ENCODE measurements around the gene CNTNAP5.

CNTNAP5 gene

GRCh38 chr2:124874219-124874618, 849.1 kb downstream of the CNTNAP5 start:
- H3K4me3 Mint-ChIP-seq, result no peak overlapping the region
- H3K27ac Mint-ChIP-seq, result no peak overlapping the region
- peaks cover 7% of the 10 kb centered on the region for H3K9me3 Mint-ChIP-seq
- no peaks in the 10 kb centered on the region for H3K4me1 Mint-ChIP-seq (ENCODE audit: low read depth)
- no peaks in the 10 kb centered on the region for H3K27me3 Mint-ChIP-seq
- no peaks in the 10 kb centered on the region for H3K36me3 Mint-ChIP-seq (ENCODE audit: low read depth)

GRCh38 chr2:124874676-124875075, 849.6 kb downstream of the CNTNAP5 start:
- no peaks in the 10 kb centered on the region for H3K36me3 Mint-ChIP-seq (ENCODE audit: low read depth)

GRCh38 chr2:124875627-124876244, 850.6 kb downstream of the CNTNAP5 start:
- Mint-ChIP-seq H3K36me3 (ENCODE audit: low read depth) (no peaks in the 10 kb centered on the region), H3K9me3 (peaks cover 7% of the 10 kb centered on the region), H3K4me3 (no peak overlapping the region), H3K27ac (no peak overlapping the region), H3K27me3 (no peaks in the 10 kb centered on the region), H3K4me1 (ENCODE audit: low read depth) (no peaks in the 10 kb centered on the region)

More at GRCh38 chr2:124874676-124875075, 849.6 kb downstream of the CNTNAP5 start:
- H3K27me3 Mint-ChIP-seq, result no peaks in the 10 kb centered on the region
- no peak overlapping the region for H3K4me3 Mint-ChIP-seq
- H3K27ac Mint-ChIP-seq, result no peak overlapping the region
- peaks cover 7% of the 10 kb centered on the region for H3K9me3 Mint-ChIP-seq
- H3K4me1 Mint-ChIP-seq (ENCODE audit: low read depth), result no peaks in the 10 kb centered on the region

- no peaks in the 10 kb centered on the region for H3K27me3 Mint-ChIP-seq
- no peak overlapping the region for H3K4me3 Mint-ChIP-seq
- H3K27ac Mint-ChIP-seq, result no peak overlapping the region
- no peaks in the 10 kb centered on the region for H3K36me3 Mint-ChIP-seq (ENCODE audit: low read depth)
- H3K4me1 Mint-ChIP-seq (ENCODE audit: low read depth), result no peaks in the 10 kb centered on the region
- peaks cover 7% of the 10 kb centered on the region for H3K9me3 Mint-ChIP-seq
Measured at GRCh38 chr2:124877141-124877577, 852.1 kb downstream of the CNTNAP5 start.

- no peak overlapping the region for H3K27ac Mint-ChIP-seq
- H3K36me3 Mint-ChIP-seq (ENCODE audit: low read depth), result no peaks in the 10 kb centered on the region
- no peaks in the 10 kb centered on the region for H3K27me3 Mint-ChIP-seq
- H3K4me3 Mint-ChIP-seq, result no peak overlapping the region
- peaks cover 15% of the 10 kb centered on the region for H3K9me3 Mint-ChIP-seq
- no peaks in the 10 kb centered on the region for H3K4me1 Mint-ChIP-seq (ENCODE audit: low read depth)
Measured at GRCh38 chr2:124879640-124880039, 854.6 kb downstream of the CNTNAP5 start.

GRCh38 chr2:124880995-124881394, 855.9 kb downstream of the CNTNAP5 start:
- H3K27me3 Mint-ChIP-seq, result no peaks in the 10 kb centered on the region
- H3K27ac Mint-ChIP-seq, result no peak overlapping the region
- peaks cover 16% of the 10 kb centered on the region for H3K9me3 Mint-ChIP-seq
- H3K4me1 Mint-ChIP-seq (ENCODE audit: low read depth), result no peaks in the 10 kb centered on the region
- H3K36me3 Mint-ChIP-seq (ENCODE audit: low read depth), result no peaks in the 10 kb centered on the region
- H3K4me3 Mint-ChIP-seq, result no peak overlapping the region

GRCh38 chr2:124882423-124882822, 857.3 kb downstream of the CNTNAP5 start:
- Mint-ChIP-seq H3K27me3 (no peaks in the 10 kb centered on the region), H3K4me3 (no peak overlapping the region), H3K4me1 (ENCODE audit: low read depth) (no peaks in the 10 kb centered on the region), H3K9me3 (peaks cover 12% of the 10 kb centered on the region), H3K27ac (no peak overlapping the region), H3K36me3 (ENCODE audit: low read depth) (no peaks in the 10 kb centered on the region)

- peaks cover 12% of the 10 kb centered on the region for H3K9me3 Mint-ChIP-seq
- no peaks in the 10 kb centered on the region for H3K36me3 Mint-ChIP-seq (ENCODE audit: low read depth)
- H3K27me3 Mint-ChIP-seq, result no peaks in the 10 kb centered on the region
- no peak overlapping the region for H3K27ac Mint-ChIP-seq
- H3K4me1 Mint-ChIP-seq (ENCODE audit: low read depth), result no peaks in the 10 kb centered on the region
- H3K4me3 Mint-ChIP-seq, result no peak overlapping the region
Measured at GRCh38 chr2:124883595-124883994, 858.5 kb downstream of the CNTNAP5 start.

- no peaks in the 10 kb centered on the region for H3K27me3 Mint-ChIP-seq
- H3K4me3 Mint-ChIP-seq, result no peak overlapping the region
- no peak overlapping the region for H3K27ac Mint-ChIP-seq
- H3K9me3 Mint-ChIP-seq, result peaks cover 12% of the 10 kb centered on the region
- H3K36me3 Mint-ChIP-seq (ENCODE audit: low read depth), result no peaks in the 10 kb centered on the region
- no peaks in the 10 kb centered on the region for H3K4me1 Mint-ChIP-seq (ENCODE audit: low read depth)
Measured at GRCh38 chr2:124884315-124884714, 859.2 kb downstream of the CNTNAP5 start.

- no peaks in the 10 kb centered on the region for H3K4me1 Mint-ChIP-seq (ENCODE audit: low read depth)
- H3K4me3 Mint-ChIP-seq, result no peak overlapping the region
- H3K9me3 Mint-ChIP-seq, result peaks cover 19% of the 10 kb centered on the region
- no peak overlapping the region for H3K27ac Mint-ChIP-seq
- no peaks in the 10 kb centered on the region for H3K36me3 Mint-ChIP-seq (ENCODE audit: low read depth)
- H3K27me3 Mint-ChIP-seq, result no peaks in the 10 kb centered on the region
Measured at GRCh38 chr2:124886216-124886615, 861.1 kb downstream of the CNTNAP5 start.

- H3K4me3 Mint-ChIP-seq, result no peak overlapping the region
- H3K4me1 Mint-ChIP-seq (ENCODE audit: low read depth), result no peaks in the 10 kb centered on the region
- no peak overlapping the region for H3K27ac Mint-ChIP-seq
- peaks cover 19% of the 10 kb centered on the region for H3K9me3 Mint-ChIP-seq
- no peaks in the 10 kb centered on the region for H3K36me3 Mint-ChIP-seq (ENCODE audit: low read depth)
- no peaks in the 10 kb centered on the region for H3K27me3 Mint-ChIP-seq
Measured at GRCh38 chr2:124887466-124887865, 862.4 kb downstream of the CNTNAP5 start.

GRCh38 chr2:124888431-124888830, 863.3 kb downstream of the CNTNAP5 start:
- Mint-ChIP-seq H3K27ac (no peak overlapping the region), H3K36me3 (ENCODE audit: low read depth) (no peaks in the 10 kb centered on the region), H3K9me3 (peaks cover 19% of the 10 kb centered on the region), H3K27me3 (no peaks in the 10 kb centered on the region), H3K4me3 (no peak overlapping the region), H3K4me1 (ENCODE audit: low read depth) (no peaks in the 10 kb centered on the region)

- Mint-ChIP-seq H3K27ac (no peak overlapping the region), H3K9me3 (peaks cover 15% of the 10 kb centered on the region), H3K4me1 (ENCODE audit: low read depth) (no peaks in the 10 kb centered on the region), H3K36me3 (ENCODE audit: low read depth) (no peaks in the 10 kb centered on the region), H3K27me3 (no peaks in the 10 kb centered on the region), H3K4me3 (no peak overlapping the region)
Measured at GRCh38 chr2:124894199-124894598, 869.1 kb downstream of the CNTNAP5 start.

- H3K27me3 Mint-ChIP-seq, result no peaks in the 10 kb centered on the region
- H3K4me3 Mint-ChIP-seq, result no peak overlapping the region
- no peaks in the 10 kb centered on the region for H3K36me3 Mint-ChIP-seq (ENCODE audit: low read depth)
- H3K9me3 Mint-ChIP-seq, result peaks cover 8% of the 10 kb centered on the region
- H3K27ac Mint-ChIP-seq, result no peak overlapping the region
- no peaks in the 10 kb centered on the region for H3K4me1 Mint-ChIP-seq (ENCODE audit: low read depth)
Measured at GRCh38 chr2:124898827-124899226, 873.7 kb downstream of the CNTNAP5 start.

GRCh38 chr2:124908411-124908810, 883.3 kb downstream of the CNTNAP5 start:
- Mint-ChIP-seq H3K27me3 (no peaks in the 10 kb centered on the region), H3K9me3 (no peaks in the 10 kb centered on the region), H3K4me1 (ENCODE audit: low read depth) (no peaks in the 10 kb centered on the region), H3K4me3 (no peak overlapping the region), H3K36me3 (ENCODE audit: low read depth) (no peaks in the 10 kb centered on the region), H3K27ac (no peak overlapping the region)

- H3K27ac Mint-ChIP-seq, result no peak overlapping the region
- H3K4me3 Mint-ChIP-seq, result no peak overlapping the region
- H3K36me3 Mint-ChIP-seq (ENCODE audit: low read depth), result no peaks in the 10 kb centered on the region
- H3K4me1 Mint-ChIP-seq (ENCODE audit: low read depth), result no peaks in the 10 kb centered on the region
- H3K9me3 Mint-ChIP-seq, result no peaks in the 10 kb centered on the region
- H3K27me3 Mint-ChIP-seq, result no peaks in the 10 kb centered on the region
Measured at GRCh38 chr2:124911560-124911959, 886.5 kb downstream of the CNTNAP5 start.
